Liver (tissue), 9 donors: ENCODE measurements around the gene AGBL4. TPM values are rescaled to one million over a fixed set of nuclear protein-coding genes. Genes with fewer than 3 reads are reported as not detected.

Experiments used
- DNase-seq: peaks from one replicate; pipeline ENCODE4 v3.0.0-alpha.2; 2017; ENCODE audit warnings: low spot score
- H3K27ac ChIP-seq, 2 donors: one replicate each; pipeline ENCODE4 v1.7.0; 2013; ENCODE audit warnings: inconsistent platforms in 2 of 2, low read length in 2 of 2, control low read depth in 1 of 2, low read depth in 1 of 2, mild to moderate bottlenecking in 1 of 2
- H3K27me3 ChIP-seq, 4 donors: one replicate each; pipeline versions ENCODE4 v1.6.1 to v1.7.0; 2013; ENCODE audit warnings: low read length in 3 of 4, inconsistent platforms in 1 of 4, mild to moderate bottlenecking in 1 of 4, moderate library complexity in 1 of 4; ENCODE audit not compliant: control insufficient read depth in 4 of 4, insufficient read depth in 4 of 4
- H3K36me3 ChIP-seq, 4 donors: one replicate each; pipeline versions ENCODE4 v1.6.1 to v1.7.0; 2013; ENCODE audit warnings: low read length in 3 of 4, mild to moderate bottlenecking in 3 of 4, low read depth in 1 of 4, moderate library complexity in 1 of 4; ENCODE audit not compliant: control insufficient read depth in 4 of 4, insufficient read depth in 3 of 4
- H3K4me1 ChIP-seq, 4 donors: one replicate each; pipeline versions ENCODE4 v1.6.1 to v1.7.0; 2013; ENCODE audit warnings: low read length in 3 of 4, mild to moderate bottlenecking in 3 of 4, moderate library complexity in 1 of 4; ENCODE audit not compliant: control insufficient read depth in 4 of 4, insufficient read depth in 4 of 4
- H3K4me3 ChIP-seq, 3 donors: one replicate each; pipeline versions ENCODE4 v1.6.1 to v1.7.0; 2013; ENCODE audit warnings: low read length in 3 of 3, control low read depth in 1 of 3, low read depth in 1 of 3, mild to moderate bottlenecking in 1 of 3
- H3K9ac ChIP-seq, 2 donors: one replicate each; pipeline ENCODE4 v1.7.0; 2013; ENCODE audit warnings: low read length in 2 of 2, mild to moderate bottlenecking in 2 of 2, moderate library complexity in 2 of 2, control low read depth in 1 of 2, low read depth in 1 of 2
- H3K9me3 ChIP-seq, 4 donors: one replicate each; pipeline versions ENCODE4 v1.6.1 to v1.7.0; 2013; ENCODE audit warnings: low read length in 3 of 4; ENCODE audit not compliant: control insufficient read depth in 4 of 4
- FOXA1 ChIP-seq: IDR thresholded peaks from 2 replicates; pipeline ENCODE4 v1.6.1; 2016; ENCODE audit warnings: antibody characterized with exemption
- FOXA2 ChIP-seq: IDR thresholded peaks from 2 replicates; pipeline ENCODE4 v1.6.1; 2016; ENCODE audit warnings: antibody characterized with exemption
- GABPA ChIP-seq, 2 donors: IDR thresholded peaks in 1 of 2; conservative IDR thresholded peaks in 1 of 2; 2 replicates each; pipeline ENCODE4 v1.6.1; 2016; ENCODE audit warnings: antibody characterized with exemption in 2 of 2, mild to moderate bottlenecking in 1 of 2, moderate library complexity in 1 of 2
- HNF4A ChIP-seq, 2 donors: conservative IDR thresholded peaks; 2 replicates each; pipeline ENCODE4 v1.6.1; 2016; ENCODE audit warnings: antibody characterized with exemption in 2 of 2, mild to moderate bottlenecking in 2 of 2
- JUND ChIP-seq, 2 donors: IDR thresholded peaks; 2 replicates each; pipeline ENCODE4 v1.6.1; 2016; ENCODE audit warnings: antibody characterized with exemption in 2 of 2
- RAD21 ChIP-seq, 2 donors: IDR thresholded peaks; 2 replicates each; pipeline ENCODE4 v1.6.1; 2016; ENCODE audit warnings: antibody characterized with exemption in 2 of 2, mild to moderate bottlenecking in 2 of 2
- RXRA ChIP-seq, 2 donors: IDR thresholded peaks; 2 replicates each; pipeline ENCODE4 v1.6.1; 2017 to 2018; ENCODE audit warnings: antibody characterized with exemption in 2 of 2, mild to moderate bottlenecking in 1 of 2
- SP1 ChIP-seq: IDR thresholded peaks from 2 replicates; pipeline ENCODE4 v1.6.1; 2018; ENCODE audit warnings: antibody characterized with exemption, mild to moderate bottlenecking
- YY1 ChIP-seq: IDR thresholded peaks from 2 replicates; pipeline ENCODE4 v1.6.1; 2016; ENCODE audit warnings: antibody characterized with exemption, mild to moderate bottlenecking
- WGBS: extraction: QIAGEN DNeasy Blood & Tissue Kit; methylation state at CpG from one replicate; pipeline ENCODE4 v1.1.7; 2013; 5-methylcytosine and 5-hydroxymethylcytosine counted together
- polyA plus RNA-seq, 2 donors: library from polyadenylated mRNA; stranded (reverse) in 1 of 2; unstranded in 1 of 2; fragments of 200-250 nt in 1 of 2; fragments of >200 nt in 1 of 2; fragmentation: Nextera tagmentation in 1 of 2; extraction: Ambion mirVana in 1 of 2; gene quantifications; one replicate each; pipeline versions ENCODE4 v1.2.1 to v1.2.3, GENCODE V29; 2013 to 2015
- total RNA-seq, 2 donors: library from RNA; depleted of rRNA; stranded (reverse); fragments of >200 nt; gene quantifications; one replicate each; pipeline ENCODE4 v1.2.3, GENCODE V29; 2014
- TF ChIP-seq, protein P1 (sequence below): fragments of 150-350 bp; IDR thresholded peaks from 2 replicates; pipeline ENCODE4 v1.5.1; 2017; ENCODE audit warnings: improper control_type of control experiment, low read depth, low read length; ENCODE audit not compliant: missing input control
- TF ChIP-seq, protein P2 (sequence below): IDR thresholded peaks from 2 replicates; pipeline ENCODE4 v1.6.1; 2016; ENCODE audit warnings: antibody characterized with exemption
- TF ChIP-seq, protein P3 (sequence below): IDR thresholded peaks from 2 replicates; pipeline ENCODE4 v1.6.1; 2016; ENCODE audit warnings: antibody characterized with exemption, mild to moderate bottlenecking
- TF ChIP-seq, protein P4 (sequence below): IDR thresholded peaks from 2 replicates; pipeline ENCODE4 v1.6.1; 2016; ENCODE audit warnings: antibody characterized with exemption
- TF ChIP-seq, protein P5 (sequence below): IDR thresholded peaks from 2 replicates; pipeline ENCODE4 v1.6.1; 2016; ENCODE audit warnings: antibody characterized with exemption
- donor health status: healthy.
- donor health status: healthy.
- donor health status: healthy.
- donor health status: healthy.
- donor health status: healthy.

The AGBL4 gene
- total and polyA plus RNA-seq, 4 donors, result 0.75 to 0.76 TPM; not detected in 2

DNA sequence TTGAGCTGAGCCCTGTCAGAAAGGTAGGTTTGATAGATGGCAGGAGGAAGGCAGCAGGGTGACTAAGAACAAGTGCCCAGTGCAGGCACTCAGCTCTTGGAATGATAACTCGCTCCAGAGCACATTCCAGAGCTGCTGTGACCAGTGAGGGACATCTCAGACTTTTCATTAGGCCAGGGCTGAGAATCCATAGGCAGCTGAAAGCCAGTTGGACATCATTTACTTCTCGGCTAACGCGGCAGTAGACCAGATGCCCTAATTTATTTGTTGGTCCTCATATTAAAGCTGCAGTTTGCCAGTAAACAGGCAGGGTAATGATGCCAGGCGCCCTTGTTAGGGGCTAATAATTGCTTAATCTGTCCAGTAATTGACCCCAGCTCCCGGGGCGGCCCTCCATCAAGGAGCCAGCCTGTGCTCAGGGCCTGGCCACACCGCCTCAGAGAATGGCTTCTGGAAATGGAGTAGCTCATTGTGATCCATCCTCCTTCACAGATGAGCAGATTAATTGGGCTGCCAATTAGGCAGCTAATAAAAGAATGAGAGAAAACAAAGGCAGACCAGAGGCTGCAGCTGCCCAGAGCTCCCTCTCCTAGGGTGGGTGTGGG, 1369.0 kb downstream of the AGBL4 start (continued):
- TF ChIP-seq, protein P1, sequence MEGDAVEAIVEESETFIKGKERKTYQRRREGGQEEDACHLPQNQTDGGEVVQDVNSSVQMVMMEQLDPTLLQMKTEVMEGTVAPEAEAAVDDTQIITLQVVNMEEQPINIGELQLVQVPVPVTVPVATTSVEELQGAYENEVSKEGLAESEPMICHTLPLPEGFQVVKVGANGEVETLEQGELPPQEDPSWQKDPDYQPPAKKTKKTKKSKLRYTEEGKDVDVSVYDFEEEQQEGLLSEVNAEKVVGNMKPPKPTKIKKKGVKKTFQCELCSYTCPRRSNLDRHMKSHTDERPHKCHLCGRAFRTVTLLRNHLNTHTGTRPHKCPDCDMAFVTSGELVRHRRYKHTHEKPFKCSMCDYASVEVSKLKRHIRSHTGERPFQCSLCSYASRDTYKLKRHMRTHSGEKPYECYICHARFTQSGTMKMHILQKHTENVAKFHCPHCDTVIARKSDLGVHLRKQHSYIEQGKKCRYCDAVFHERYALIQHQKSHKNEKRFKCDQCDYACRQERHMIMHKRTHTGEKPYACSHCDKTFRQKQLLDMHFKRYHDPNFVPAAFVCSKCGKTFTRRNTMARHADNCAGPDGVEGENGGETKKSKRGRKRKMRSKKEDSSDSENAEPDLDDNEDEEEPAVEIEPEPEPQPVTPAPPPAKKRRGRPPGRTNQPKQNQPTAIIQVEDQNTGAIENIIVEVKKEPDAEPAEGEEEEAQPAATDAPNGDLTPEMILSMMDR, result no peak

DNA sequence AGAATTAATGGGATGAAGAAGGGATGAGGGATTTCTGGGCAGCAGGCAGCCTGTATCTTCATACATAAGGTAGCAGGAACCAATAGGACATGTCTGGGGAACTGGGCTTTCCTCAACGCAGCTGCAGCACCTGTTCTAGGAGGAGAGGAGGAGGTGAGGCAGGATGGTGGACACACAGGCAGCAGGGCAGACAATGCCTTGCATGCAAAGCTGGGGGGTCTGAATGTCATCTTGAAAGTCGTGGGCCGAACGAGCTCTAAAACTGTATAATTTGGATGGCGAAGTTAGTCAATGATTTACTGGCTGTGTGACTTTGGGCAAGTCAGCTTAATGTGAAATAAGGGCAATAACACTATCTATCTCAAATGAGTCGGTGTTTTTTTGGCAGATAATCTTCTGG, 1371.4 kb downstream of the AGBL4 start:
- no peak for DNase-seq
- peak in 1 of 2 donors; percentile 28 for TF ChIP-seq RXRA (IDR thresholded peaks at IDR 0.05)
- no peak for TF ChIP-seq GABPA (IDR thresholded peaks at IDR 0.05 in 1 of 2, conservative IDR thresholded peaks at IDR 0.05 in 1 of 2)
- TF ChIP-seq HNF4A (conservative IDR thresholded peaks at IDR 0.05), result no peak
- H3K4me1 ChIP-seq, result peaks cover 0 to 14% (median 8%) of the 10 kb centered on the region in 4 donors
- peaks cover 0 to 2% (median 0%) of the 10 kb centered on the region in 4 donors for H3K9me3 ChIP-seq
- no peaks in the 10 kb centered on the region for H3K27me3 ChIP-seq
- no peak overlapping the region for H3K9ac ChIP-seq
- no peak overlapping the region for H3K27ac ChIP-seq
- no peak overlapping the region for H3K4me3 ChIP-seq
- no peaks in the 10 kb centered on the region for H3K36me3 ChIP-seq
- WGBS, result 66% methylated on average over 6 of the region's 6 CpGs

DNA sequence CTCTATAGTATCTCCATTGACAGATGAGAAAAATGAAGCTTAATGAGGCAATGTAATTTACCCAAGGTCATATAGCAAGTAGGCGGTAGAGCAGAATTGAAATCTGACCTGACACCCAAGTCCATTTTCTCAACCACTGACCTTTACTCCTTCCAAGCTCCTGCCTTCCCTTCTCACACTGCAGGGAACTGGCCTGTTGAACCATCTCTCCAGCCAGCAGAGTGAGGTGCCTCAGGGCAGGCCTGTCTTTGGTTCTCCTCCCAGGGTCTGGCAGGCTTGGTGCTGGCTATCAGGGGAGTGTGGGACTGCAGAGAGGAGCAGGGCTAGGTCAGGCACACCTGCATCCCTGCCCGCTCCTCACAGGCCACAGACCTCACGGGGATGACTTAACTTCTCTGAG, 1373.9 kb downstream of the AGBL4 start:
- H3K27me3 ChIP-seq, result no peaks in the 10 kb centered on the region
- 87% methylated on average over 3 of the region's 3 CpGs for WGBS
- no peak overlapping the region for H3K4me3 ChIP-seq
- DNase-seq, result no peak
- TF ChIP-seq YY1 (no peak), HNF4A (conservative IDR thresholded peaks at IDR 0.05) (peak; percentile 33 to 67), FOXA1 (no peak), JUND (IDR thresholded peaks at IDR 0.05) (no peak), SP1 (no peak), FOXA2 (no peak), RXRA (IDR thresholded peaks at IDR 0.05) (peak in 1 of 2 donors; percentile 19), RAD21 (IDR thresholded peaks at IDR 0.05) (no peak)
- TF ChIP-seq, protein P2, sequence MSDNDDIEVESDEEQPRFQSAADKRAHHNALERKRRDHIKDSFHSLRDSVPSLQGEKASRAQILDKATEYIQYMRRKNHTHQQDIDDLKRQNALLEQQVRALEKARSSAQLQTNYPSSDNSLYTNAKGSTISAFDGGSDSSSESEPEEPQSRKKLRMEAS, result no peak
- TF ChIP-seq, protein P3, sequence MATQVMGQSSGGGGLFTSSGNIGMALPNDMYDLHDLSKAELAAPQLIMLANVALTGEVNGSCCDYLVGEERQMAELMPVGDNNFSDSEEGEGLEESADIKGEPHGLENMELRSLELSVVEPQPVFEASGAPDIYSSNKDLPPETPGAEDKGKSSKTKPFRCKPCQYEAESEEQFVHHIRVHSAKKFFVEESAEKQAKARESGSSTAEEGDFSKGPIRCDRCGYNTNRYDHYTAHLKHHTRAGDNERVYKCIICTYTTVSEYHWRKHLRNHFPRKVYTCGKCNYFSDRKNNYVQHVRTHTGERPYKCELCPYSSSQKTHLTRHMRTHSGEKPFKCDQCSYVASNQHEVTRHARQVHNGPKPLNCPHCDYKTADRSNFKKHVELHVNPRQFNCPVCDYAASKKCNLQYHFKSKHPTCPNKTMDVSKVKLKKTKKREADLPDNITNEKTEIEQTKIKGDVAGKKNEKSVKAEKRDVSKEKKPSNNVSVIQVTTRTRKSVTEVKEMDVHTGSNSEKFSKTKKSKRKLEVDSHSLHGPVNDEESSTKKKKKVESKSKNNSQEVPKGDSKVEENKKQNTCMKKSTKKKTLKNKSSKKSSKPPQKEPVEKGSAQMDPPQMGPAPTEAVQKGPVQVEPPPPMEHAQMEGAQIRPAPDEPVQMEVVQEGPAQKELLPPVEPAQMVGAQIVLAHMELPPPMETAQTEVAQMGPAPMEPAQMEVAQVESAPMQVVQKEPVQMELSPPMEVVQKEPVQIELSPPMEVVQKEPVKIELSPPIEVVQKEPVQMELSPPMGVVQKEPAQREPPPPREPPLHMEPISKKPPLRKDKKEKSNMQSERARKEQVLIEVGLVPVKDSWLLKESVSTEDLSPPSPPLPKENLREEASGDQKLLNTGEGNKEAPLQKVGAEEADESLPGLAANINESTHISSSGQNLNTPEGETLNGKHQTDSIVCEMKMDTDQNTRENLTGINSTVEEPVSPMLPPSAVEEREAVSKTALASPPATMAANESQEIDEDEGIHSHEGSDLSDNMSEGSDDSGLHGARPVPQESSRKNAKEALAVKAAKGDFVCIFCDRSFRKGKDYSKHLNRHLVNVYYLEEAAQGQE, result no peak
- TF ChIP-seq, protein P4, sequence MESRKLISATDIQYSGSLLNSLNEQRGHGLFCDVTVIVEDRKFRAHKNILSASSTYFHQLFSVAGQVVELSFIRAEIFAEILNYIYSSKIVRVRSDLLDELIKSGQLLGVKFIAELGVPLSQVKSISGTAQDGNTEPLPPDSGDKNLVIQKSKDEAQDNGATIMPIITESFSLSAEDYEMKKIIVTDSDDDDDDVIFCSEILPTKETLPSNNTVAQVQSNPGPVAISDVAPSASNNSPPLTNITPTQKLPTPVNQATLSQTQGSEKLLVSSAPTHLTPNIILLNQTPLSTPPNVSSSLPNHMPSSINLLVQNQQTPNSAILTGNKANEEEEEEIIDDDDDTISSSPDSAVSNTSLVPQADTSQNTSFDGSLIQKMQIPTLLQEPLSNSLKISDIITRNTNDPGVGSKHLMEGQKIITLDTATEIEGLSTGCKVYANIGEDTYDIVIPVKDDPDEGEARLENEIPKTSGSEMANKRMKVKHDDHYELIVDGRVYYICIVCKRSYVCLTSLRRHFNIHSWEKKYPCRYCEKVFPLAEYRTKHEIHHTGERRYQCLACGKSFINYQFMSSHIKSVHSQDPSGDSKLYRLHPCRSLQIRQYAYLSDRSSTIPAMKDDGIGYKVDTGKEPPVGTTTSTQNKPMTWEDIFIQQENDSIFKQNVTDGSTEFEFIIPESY, result no peak
- TF ChIP-seq, protein P5, sequence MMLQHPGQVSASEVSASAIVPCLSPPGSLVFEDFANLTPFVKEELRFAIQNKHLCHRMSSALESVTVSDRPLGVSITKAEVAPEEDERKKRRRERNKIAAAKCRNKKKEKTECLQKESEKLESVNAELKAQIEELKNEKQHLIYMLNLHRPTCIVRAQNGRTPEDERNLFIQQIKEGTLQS, result no peak
- peaks cover 0 to 2% (median 0%) of the 10 kb centered on the region in 4 donors for H3K9me3 ChIP-seq
- no peak overlapping the region for H3K9ac ChIP-seq
- no peak overlapping the region for H3K27ac ChIP-seq
- H3K36me3 ChIP-seq, result no peaks in the 10 kb centered on the region
- H3K4me1 ChIP-seq, result peaks cover 0 to 11% (median 7%) of the 10 kb centered on the region in 4 donors
